ENCODE results near the gene RPS15A. TPM values are rescaled to one million over a fixed set of nuclear protein-coding genes. Genes with fewer than 3 reads are reported as not detected.

Gene RPS15A
- total and polyA plus RNA-seq, 11 donors, result 391 to 3,186 (median 853) TPM

- Histone ChIP-seq H3K27ac (no peak overlapping the region), H3K27me3 (no peaks in the 10 kb centered on the region), H3K36me3 (peaks cover 3 to 84% (median 69%) of the 10 kb centered on the region in 9 donors), H3K4me1 (peaks cover 0 to 15% (median 1%) of the 10 kb centered on the region in 12 donors), H3K4me3 (no peak overlapping the region), H3K9me3 (no peaks in the 10 kb centered on the region)
- DNase-seq (no peak), ATAC-seq (peak in 1 of 4 donors; percentile 42)
- TF ChIP-seq POLR2A (IDR thresholded peaks at IDR 0.05) (no peak), CTCF (IDR thresholded peaks at IDR 0.05) (no peak)
- 93 to 94% (median 93%) methylated on average over 13 of the region's 13 CpGs for WGBS, 4 donors
- intact Hi-C loops (cut with DNase I), result loop anchor here in 4 of 10 donors (10.0 kb wide), 3 partner anchors 146 to 256 kb away; partner anchors contain the start of gene COQ7 (in 3 of the 4)
Observed at GRCh38 chr16:18809165-18809564, 19.0 kb upstream of the RPS15A start.

DNA sequence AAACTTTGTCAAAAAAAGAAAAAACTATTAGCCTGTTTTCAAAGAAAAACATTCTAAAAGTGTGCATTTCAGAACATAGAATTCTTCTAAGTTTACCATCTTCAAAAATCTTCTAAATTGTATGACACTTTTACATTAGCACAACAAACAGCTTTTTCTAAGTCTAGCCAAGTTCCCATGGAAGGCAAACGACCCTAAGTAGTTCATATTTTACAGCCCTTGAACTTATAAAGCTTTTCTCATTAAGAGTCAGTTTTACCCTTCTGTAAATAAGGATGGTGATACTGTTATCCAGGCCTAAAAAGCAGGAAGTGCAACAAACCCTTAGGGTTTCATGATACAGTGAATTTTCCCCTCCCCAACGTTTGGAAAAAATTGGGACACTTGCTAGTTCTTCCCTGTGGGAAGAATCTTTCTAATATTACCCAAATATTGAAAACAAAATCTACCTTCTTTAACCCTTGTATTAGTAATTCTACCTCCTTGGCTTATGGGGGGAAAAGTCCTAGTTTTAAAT, 15.2 kb upstream of the RPS15A start:
- 26 to 34% (median 27%) methylated on average over 2 of the region's 2 CpGs for WGBS, 4 donors
- Histone ChIP-seq H3K27me3 (no peaks in the 10 kb centered on the region), H3K9me3 (no peaks in the 10 kb centered on the region), H3K27ac (peak overlapping the region in 1 of 12 donors; percentile 79), H3K4me3 (no peak overlapping the region), H3K4me1 (peaks cover 0 to 42% (median 14%) of the 10 kb centered on the region in 12 donors), H3K36me3 (peaks cover 0 to 51% (median 36%) of the 10 kb centered on the region in 9 donors)
- TF ChIP-seq CTCF (IDR thresholded peaks at IDR 0.05), result no peak
- no peak for TF ChIP-seq POLR2A (IDR thresholded peaks at IDR 0.05)
- no peak for DNase-seq
- ATAC-seq, result no peak
- intact Hi-C loops (cut with DNase I), result loop anchor here in 4 of 10 donors (10.0 kb wide), 3 partner anchors 149 to 259 kb away; partner anchors contain the start of gene COQ7 (in 3 of the 4)

DNA sequence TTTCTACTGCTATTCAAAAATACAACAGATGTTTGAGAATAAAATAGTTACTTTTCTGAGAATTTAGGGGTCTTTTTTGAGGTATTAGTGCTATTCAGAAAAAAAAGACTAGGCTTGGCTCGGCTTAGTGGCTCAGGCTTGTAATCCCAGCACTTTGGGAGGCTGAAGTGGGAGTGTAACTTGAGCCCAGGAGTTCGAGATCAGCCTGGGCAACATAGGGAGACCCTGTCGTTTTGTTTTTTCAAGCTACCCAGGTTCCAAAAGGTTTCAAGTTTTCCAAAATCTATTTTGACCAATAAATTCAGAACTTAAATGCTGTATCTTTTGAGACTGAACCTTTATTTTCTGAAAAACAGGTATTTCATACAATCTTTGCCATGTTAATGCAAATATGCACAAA, 14.4 kb upstream of the RPS15A start:
- Histone ChIP-seq H3K27ac (peak overlapping the region in 8 of 12 donors; percentile 1 to 79 (median 36)), H3K27me3 (no peaks in the 10 kb centered on the region), H3K4me3 (no peak overlapping the region), H3K9me3 (no peaks in the 10 kb centered on the region), H3K36me3 (peaks cover 0 to 43% (median 29%) of the 10 kb centered on the region in 9 donors), H3K4me1 (peaks cover 3 to 50% (median 22%) of the 10 kb centered on the region in 12 donors)
- DNase-seq, result no peak
- no peak for ATAC-seq
- TF ChIP-seq CTCF (IDR thresholded peaks at IDR 0.05), result no peak
- no peak for TF ChIP-seq POLR2A (IDR thresholded peaks at IDR 0.05)
- 39 to 54% (median 48%) methylated on average over 3 of the region's 3 CpGs for WGBS, 4 donors
- intact Hi-C loops (cut with DNase I), result loop anchor here in 7 of 10 donors (5.0 to 10.0 kb wide), 4 partner anchors 150 to 260 kb away; partner anchors contain the start of gene COQ7 (in 3 of the 7)

DNA sequence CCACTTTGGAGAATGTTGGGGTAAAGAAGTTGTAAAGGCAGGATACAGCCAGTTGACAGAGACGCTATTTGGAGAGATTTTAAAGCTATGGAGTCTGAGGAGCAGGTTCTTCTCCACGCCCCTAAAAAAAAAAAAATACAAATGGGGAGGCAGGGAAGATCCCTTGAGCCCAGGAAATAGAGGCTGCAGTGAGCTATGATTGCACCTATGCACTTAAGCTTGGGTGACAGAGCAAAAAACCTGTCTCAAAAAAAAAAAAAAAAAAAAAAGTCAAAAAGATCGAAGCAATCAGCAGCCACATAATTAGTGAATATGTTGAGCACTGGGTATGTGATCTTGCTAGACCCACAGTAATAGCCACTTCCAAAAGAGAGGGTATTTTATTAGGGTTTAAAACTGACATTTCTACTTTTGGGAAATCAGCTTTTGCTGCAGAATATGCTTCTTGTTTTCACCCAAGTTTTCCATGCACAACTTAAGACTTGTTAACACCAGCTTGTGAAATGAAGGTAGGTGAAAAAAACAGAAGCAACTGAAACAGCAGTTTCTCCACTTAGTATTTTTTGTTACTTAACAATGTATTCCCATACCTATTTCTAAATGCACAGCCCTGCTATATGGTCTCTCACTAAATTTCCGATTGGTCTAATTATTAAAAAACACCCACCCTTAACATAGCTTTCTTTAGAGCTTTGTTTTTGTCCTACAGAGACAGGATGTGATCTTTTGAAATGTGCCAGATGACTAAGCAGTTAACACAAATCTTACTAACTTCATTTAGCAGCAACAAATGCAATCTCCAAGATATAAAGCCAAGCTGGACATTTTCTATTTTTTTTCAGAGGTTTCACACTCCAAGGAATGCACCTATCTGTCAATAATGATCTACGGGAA, 13.7 kb upstream of the RPS15A start:
- H3K36me3 ChIP-seq, result peaks cover 0 to 36% (median 21%) of the 10 kb centered on the region in 9 donors
- peaks cover 3 to 57% (median 28%) of the 10 kb centered on the region in 12 donors for H3K4me1 ChIP-seq
- H3K27ac ChIP-seq, result peak overlapping the region in 9 of 12 donors; percentile 1 to 79 (median 36)
- no peaks in the 10 kb centered on the region for H3K27me3 ChIP-seq
- no peak for TF ChIP-seq CTCF (IDR thresholded peaks at IDR 0.05)
- no peak for TF ChIP-seq POLR2A (IDR thresholded peaks at IDR 0.05)
- WGBS, 4 donors, result 57 to 74% (median 66%) methylated on average over 5 of the region's 5 CpGs
- H3K4me3 ChIP-seq, result no peak overlapping the region
- H3K9me3 ChIP-seq, result no peaks in the 10 kb centered on the region
- no peak for ATAC-seq
- DNase-seq, result no peak
- intact Hi-C loops (cut with DNase I), result loop anchor here in 7 of 10 donors (5.0 to 10.0 kb wide), 4 partner anchors 151 to 261 kb away; partner anchors contain the start of gene COQ7 (in 3 of the 7)

All from heart left ventricle (tissue), 16 donors.